MCF 10A (cell line): Measurements from ENCODE around the gene GAD1. TPM values are rescaled to one million over a fixed set of nuclear protein-coding genes. Genes with fewer than 3 reads are reported as not detected.

Source experiments
- BruUV-seq: library from RNA; stranded (reverse); fragments of 400-500 nt; replicated peaks from 2 replicates; lab custom pipeline; 2021; lab: Mats Ljungman, UMichigan
- CTCF ChIA-PET: fragments of 300-600 bp; sonication (Branson Sonifier 250); formaldehyde crosslinking; extraction: SDS; loops from one replicate; lab custom pipeline; 2021; ENCODE audit warnings: antibody characterized with exemption, inconsistent platforms; lab: Yijun Ruan, JAX
- POLR2A ChIA-PET: fragments of 300-600, 350-650 bp; sonication (Branson Sonifier 250); formaldehyde crosslinking; extraction: SDS; loops from one replicate; lab custom pipeline; 2020; ENCODE audit warnings: antibody characterized with exemption, inconsistent platforms; lab: Yijun Ruan, JAX
- DNase-seq: peaks from one replicate; pipeline ENCODE4 v3.0.0-alpha.2; 2018; ENCODE audit not compliant: unreplicated experiment
- H3K27ac Mint-ChIP-seq: one replicate; pipeline ENCODE4 v1.8.0; 2022; ENCODE audit warnings: mild to moderate bottlenecking, low read depth, mixed read lengths; ENCODE audit not compliant: unreplicated experiment
- H3K27me3 Mint-ChIP-seq: one replicate; pipeline ENCODE4 v1.8.0; 2022; ENCODE audit warnings: mixed read lengths; ENCODE audit not compliant: insufficient read depth, unreplicated experiment
- H3K36me3 Mint-ChIP-seq: one replicate; pipeline ENCODE4 v1.8.0; 2022; ENCODE audit warnings: mild to moderate bottlenecking, moderate library complexity, mixed read lengths; ENCODE audit not compliant: insufficient read depth, unreplicated experiment
- H3K4me1 Mint-ChIP-seq: one replicate; pipeline ENCODE4 v1.8.0; 2022; ENCODE audit warnings: mixed read lengths; ENCODE audit not compliant: insufficient read depth, unreplicated experiment
- H3K4me3 Mint-ChIP-seq: one replicate; pipeline ENCODE4 v1.8.0; 2022; ENCODE audit warnings: mild to moderate bottlenecking, moderate library complexity, mixed read lengths; ENCODE audit not compliant: unreplicated experiment
- H3K9me3 Mint-ChIP-seq: one replicate; pipeline ENCODE4 v1.8.0; 2022; ENCODE audit warnings: mixed read lengths; ENCODE audit not compliant: unreplicated experiment
- CTCF ChIP-seq: fragments of 200-600 bp; IDR thresholded peaks from one replicate; pipeline ENCODE4 v1.8.0; 2022; ENCODE audit warnings: antibody characterized with exemption, mild to moderate bottlenecking; ENCODE audit not compliant: unreplicated experiment
- intact Hi-C: fragments of 100-400 bp; cut with micrococcal nuclease; formaldehyde crosslinking; loops from 2 replicates; pipeline ENCODE4 v1.14.1; 2022
- total RNA-seq: library from RNA; stranded (reverse); gene quantifications from 2 replicates; pipeline ENCODE4 v1.2.3, GENCODE V29; 2022

The GAD1 gene
- total RNA-seq, 1 experiment from 2014 or later, result 2.5 TPM

- peaks cover 5% of the 10 kb centered on the region for H3K36me3 Mint-ChIP-seq
- CTCF ChIA-PET, result interaction anchor here (0.6 kb wide), 1 partner anchor 452 kb away, joined by 3 read pairs; no protein-coding TSS in a partner anchor
- H3K4me1 Mint-ChIP-seq, result peaks cover 10% of the 10 kb centered on the region
- H3K4me3 Mint-ChIP-seq, result no peak overlapping the region
- intact Hi-C loops, result no loop called here
- DNase-seq, result no peak
- H3K9me3 Mint-ChIP-seq, result no peaks in the 10 kb centered on the region
- no peak for TF ChIP-seq CTCF
- no peaks in the 10 kb centered on the region for H3K27me3 Mint-ChIP-seq
- POLR2A ChIA-PET, result no interaction called here
- no TSS peak for BruUV-seq
- H3K27ac Mint-ChIP-seq, result no peak overlapping the region
Measured at GRCh38 chr2:170869461-170869860, 52.8 kb downstream of the GAD1 start.

GRCh38 chr2:170873035-170873692 is 56.5 kb downstream of the GAD1 start:
- Mint-ChIP-seq H3K9me3 (no peaks in the 10 kb centered on the region), H3K27me3 (no peaks in the 10 kb centered on the region), H3K4me3 (peak overlapping the region; percentile 70), H3K36me3 (peaks cover 5% of the 10 kb centered on the region), H3K27ac (no peak overlapping the region), H3K4me1 (peaks cover 15% of the 10 kb centered on the region)
- DNase-seq, result peak; percentile 79
- BruUV-seq, result no TSS peak
- ChIA-PET POLR2A (interaction anchor here (0.6 to 1.5 kb wide), 7 partner anchors 12 to 689 kb away, joined by 3 to 7 read pairs (median 3); partner anchors contain the start of genes GAD1 and GORASP2), CTCF (interaction anchor here (0.5 to 3.2 kb wide), 49 partner anchors 9 to 1180 kb away, joined by 3 to 24 read pairs (median 4); partner anchors contain the start of genes GAD1 and GORASP2)
- intact Hi-C loops, result loop anchor here (1.0 to 5.0 kb wide), 2 partner anchors 57 to 501 kb away; partner anchors contain the start of gene GAD1
- TF ChIP-seq CTCF, result peak; percentile 76

GRCh38 chr2:170878066-170878465 is 61.4 kb downstream of the GAD1 start:
- CTCF ChIA-PET, result interaction anchor here (0.6 to 1.1 kb wide), 4 partner anchors 18 to 471 kb away, joined by 3 to 4 read pairs (median 3); no protein-coding TSS in a partner anchor
- no peak overlapping the region for H3K4me3 Mint-ChIP-seq
- peaks cover 28% of the 10 kb centered on the region for H3K27me3 Mint-ChIP-seq
- intact Hi-C loops, result no loop called here
- no peak overlapping the region for H3K27ac Mint-ChIP-seq
- peaks cover 5% of the 10 kb centered on the region for H3K36me3 Mint-ChIP-seq
- H3K9me3 Mint-ChIP-seq, result no peaks in the 10 kb centered on the region
- TF ChIP-seq CTCF, result no peak
- H3K4me1 Mint-ChIP-seq, result peaks cover 21% of the 10 kb centered on the region
- peak; percentile 16 for DNase-seq
- no TSS peak for BruUV-seq
- POLR2A ChIA-PET, result interaction anchor here (1.0 to 1.9 kb wide), 4 partner anchors 17 to 52 kb away, joined by 4 read pairs; partner anchors contain the start of gene GORASP2

- Mint-ChIP-seq H3K4me3 (no peak overlapping the region), H3K9me3 (no peaks in the 10 kb centered on the region), H3K27ac (no peak overlapping the region), H3K36me3 (peaks cover 2% of the 10 kb centered on the region), H3K4me1 (peaks cover 17% of the 10 kb centered on the region), H3K27me3 (peaks cover 28% of the 10 kb centered on the region)
- no TSS peak for BruUV-seq
- DNase-seq, result no peak
- intact Hi-C loops, result no loop called here
- no peak for TF ChIP-seq CTCF
- ChIA-PET CTCF (interaction anchor here (0.9 to 1.1 kb wide), 2 partner anchors 17 to 21 kb away, joined by 3 to 4 read pairs; no protein-coding TSS in a partner anchor), POLR2A (interaction anchor here (0.6 to 1.9 kb wide), 5 partner anchors 16 to 659 kb away, joined by 3 to 4 read pairs (median 4); partner anchors contain the start of gene GORASP2)
Measured at GRCh38 chr2:170878505-170878904, 61.8 kb downstream of the GAD1 start.
